Breast epithelium (tissue), 3 donors: ENCODE data around the gene EPS8.

Source experiments
- CTCF ChIP-seq, 3 donors: fragments of 450-650 bp; IDR thresholded peaks; one replicate each; pipeline ENCODE4 v1.5.1; 2016 to 2017; ENCODE audit warnings: antibody characterized with exemption in 3 of 3, mild to moderate bottlenecking in 3 of 3, moderate library complexity in 3 of 3
- POLR2A ChIP-seq: fragments of 450-650 bp; IDR thresholded peaks from one replicate; pipeline ENCODE4 v1.6.1; 2016; ENCODE audit warnings: antibody characterized with exemption, mild to moderate bottlenecking, moderate library complexity
- POLR2AphosphoS5 ChIP-seq, 3 donors: sonication (generic); formaldehyde crosslinking; IDR thresholded peaks; one replicate each; pipeline ENCODE4 v1.6.1; 2017; ENCODE audit warnings: antibody characterized with exemption in 3 of 3

DNA sequence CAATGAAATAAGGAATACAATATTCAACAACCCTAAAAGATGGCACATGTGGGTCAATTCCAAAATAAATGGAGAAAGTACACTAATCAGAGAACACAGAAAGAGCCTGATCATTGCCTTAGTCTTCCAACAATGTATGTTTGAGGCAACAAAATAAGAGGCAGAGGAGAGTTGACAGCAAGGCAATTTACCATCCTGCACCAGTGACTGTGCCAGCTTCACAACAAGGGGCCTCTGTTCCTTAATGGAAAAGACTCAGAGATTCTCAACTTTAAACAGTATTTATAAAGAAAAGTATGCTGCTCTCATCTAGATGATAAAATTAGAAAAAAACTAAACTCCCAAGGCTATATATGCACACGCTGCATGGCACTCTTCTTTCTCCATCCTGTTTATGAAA lies 25.9 kb downstream of the EPS8 start:
- TF ChIP-seq CTCF (IDR thresholded peaks at IDR 0.05) (no peak), POLR2A (no peak), POLR2AphosphoS5 (IDR thresholded peaks at IDR 0.05) (no peak)
